Germinal center (tissue), 1 donor: Measurements from ENCODE around the gene PCOLCE2.
"Not testable (repeated sequence)": the region's sequence is repeated elsewhere in the genome, so short reads cannot be mapped to it uniquely, and the experiment has no call there.

ENCODE experiments used
- DNase-seq: peaks from one replicate; pipeline ENCODE4 v3.0.0; 2012; ENCODE audit warnings: mixed read lengths, low spot score

PCOLCE2 gene

GRCh38 chr3:142898346-142899213 lies 9.7 kb upstream of the PCOLCE2 start:
- no peak for DNase-seq

GRCh38 chr3:142897807-142898206 lies 8.9 kb upstream of the PCOLCE2 start:
- no peak for DNase-seq

GRCh38 chr3:142896996-142897395 lies 8.1 kb upstream of the PCOLCE2 start:
- no peak for DNase-seq

GRCh38 chr3:142896201-142896755 lies 7.4 kb upstream of the PCOLCE2 start:
- DNase-seq, result no peak

GRCh38 chr3:142894493-142894892 lies 5.6 kb upstream of the PCOLCE2 start:
- no peak for DNase-seq

GRCh38 chr3:142892714-142893113 lies 3.8 kb upstream of the PCOLCE2 start:
- no peak for DNase-seq

- no peak for DNase-seq
Measured at GRCh38 chr3:142890592-142890991, 1.7 kb upstream of the PCOLCE2 start.

GRCh38 chr3:142889212-142890014 lies 530 bp upstream of the PCOLCE2 start:
- DNase-seq, result no peak

- no peak for DNase-seq
Measured at GRCh38 chr3:142888099-142888480, 793 bp downstream of the PCOLCE2 start.

GRCh38 chr3:142886940-142887339 lies 1.9 kb downstream of the PCOLCE2 start:
- no peak for DNase-seq

- no peak for DNase-seq
Measured at GRCh38 chr3:142886021-142886420, 2.9 kb downstream of the PCOLCE2 start.

GRCh38 chr3:142884531-142884930 lies 4.4 kb downstream of the PCOLCE2 start:
- DNase-seq, result no peak

GRCh38 chr3:142883534-142883933 lies 5.3 kb downstream of the PCOLCE2 start:
- DNase-seq, result not testable (repeated sequence)

GRCh38 chr3:142881445-142882224 lies 7.2 kb downstream of the PCOLCE2 start:
- no peak for DNase-seq

- no peak for DNase-seq
Measured at GRCh38 chr3:142878649-142879300, 10.1 kb downstream of the PCOLCE2 start.

- no peak for DNase-seq
Measured at GRCh38 chr3:142876417-142876816, 12.5 kb downstream of the PCOLCE2 start.

GRCh38 chr3:142875583-142876207 lies 13.2 kb downstream of the PCOLCE2 start:
- DNase-seq, result no peak

GRCh38 chr3:142875099-142875498 lies 13.8 kb downstream of the PCOLCE2 start:
- DNase-seq, result no peak

GRCh38 chr3:142868382-142868781 lies 20.5 kb downstream of the PCOLCE2 start:
- not testable (repeated sequence) for DNase-seq

GRCh38 chr3:142866841-142867631 lies 21.8 kb downstream of the PCOLCE2 start:
- DNase-seq, result no peak
